GM21825 (cell line): ENCODE measurements around the gene MYT1.
A peak's percentile ranks its signal among the peaks of the same experiment; 100 is the strongest.
"Not testable (repeated sequence)": the region's sequence is repeated elsewhere in the genome, so short reads cannot be mapped to it uniquely, and the experiment has no call there.

Experiments
- ATAC-seq: cut with Tn5 transposase; IDR thresholded peaks from one replicate; pipeline ENCODE4 v1.9.1; 2021; ENCODE audit warnings: mild to moderate bottlenecking, moderate library complexity; ENCODE audit not compliant: unreplicated experiment

MYT1 gene

DNA sequence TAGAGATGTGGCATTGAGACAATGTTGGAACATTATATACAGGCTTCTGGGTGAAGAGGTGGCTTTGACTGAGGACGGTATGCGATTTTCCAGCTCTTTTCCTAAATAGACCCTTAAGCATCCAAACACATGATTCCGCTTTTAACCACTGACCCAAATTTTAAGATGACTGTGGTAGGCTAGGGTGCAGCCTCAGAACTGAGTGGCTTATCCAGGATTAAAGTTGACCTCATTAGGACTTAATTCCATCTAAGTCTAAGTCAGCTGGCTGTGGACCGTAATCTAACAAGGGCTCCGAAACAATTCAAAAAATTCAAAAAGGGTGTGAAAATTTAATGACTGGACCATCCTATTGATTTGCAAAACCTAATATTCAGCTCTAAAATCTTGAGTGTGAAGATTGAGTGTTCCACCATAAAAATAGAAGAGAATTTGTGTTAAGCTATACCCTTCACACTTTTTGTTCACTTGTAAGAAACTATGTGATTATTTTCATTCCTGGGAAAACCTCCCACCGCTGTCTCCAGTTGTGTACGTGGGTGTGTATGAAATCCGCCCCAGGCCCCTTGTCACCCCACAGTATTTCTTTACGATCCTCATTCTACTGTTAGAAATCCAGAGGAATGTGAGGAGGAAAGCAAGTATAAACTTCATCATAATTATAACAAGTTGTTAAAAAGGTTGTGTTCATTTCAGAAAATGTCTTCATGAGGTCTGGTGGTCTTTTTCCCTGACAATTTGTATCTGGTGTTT is 94.0 kb downstream of the MYT1 start:
- no peak for ATAC-seq

DNA sequence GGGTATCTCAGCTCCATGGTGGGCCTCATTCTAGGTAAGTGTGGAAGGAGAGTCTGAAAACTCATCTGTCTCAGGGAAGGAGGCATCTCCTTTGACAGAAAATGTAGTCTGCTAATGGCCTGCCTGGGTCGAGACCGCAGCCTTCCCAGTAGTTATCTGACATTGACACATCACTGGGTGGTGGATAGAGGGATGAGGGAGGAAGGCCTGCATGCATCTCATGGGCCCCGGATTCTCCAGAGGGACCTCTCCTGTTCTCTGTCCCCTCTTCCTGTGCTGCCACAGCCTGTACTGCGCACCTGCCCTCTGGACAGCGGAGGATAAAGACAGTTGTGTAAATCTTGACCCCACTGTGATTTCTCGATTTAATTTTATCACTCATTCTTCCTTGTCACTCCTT is 96.0 kb downstream of the MYT1 start:
- ATAC-seq = no peak

DNA sequence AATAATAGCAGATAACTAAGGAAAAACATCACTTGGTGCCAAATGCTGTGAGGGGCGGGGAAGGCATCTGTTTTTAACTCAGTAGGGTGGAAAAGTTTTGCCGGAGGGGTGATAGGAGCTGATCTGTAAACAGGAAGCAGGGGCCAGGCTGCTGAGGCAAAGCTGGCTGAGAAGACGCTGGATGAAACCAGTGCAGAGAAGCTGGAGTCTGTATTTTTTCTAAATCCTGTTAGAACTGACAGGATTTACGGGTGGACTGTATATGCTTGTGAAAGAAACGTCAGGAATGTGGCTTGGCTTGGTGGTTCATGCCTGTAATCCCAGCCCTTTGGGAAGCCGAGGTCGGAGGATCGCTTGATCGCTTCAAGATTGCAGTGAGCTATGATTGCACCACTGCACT is 96.9 kb downstream of the MYT1 start:
- ATAC-seq = no peak

DNA sequence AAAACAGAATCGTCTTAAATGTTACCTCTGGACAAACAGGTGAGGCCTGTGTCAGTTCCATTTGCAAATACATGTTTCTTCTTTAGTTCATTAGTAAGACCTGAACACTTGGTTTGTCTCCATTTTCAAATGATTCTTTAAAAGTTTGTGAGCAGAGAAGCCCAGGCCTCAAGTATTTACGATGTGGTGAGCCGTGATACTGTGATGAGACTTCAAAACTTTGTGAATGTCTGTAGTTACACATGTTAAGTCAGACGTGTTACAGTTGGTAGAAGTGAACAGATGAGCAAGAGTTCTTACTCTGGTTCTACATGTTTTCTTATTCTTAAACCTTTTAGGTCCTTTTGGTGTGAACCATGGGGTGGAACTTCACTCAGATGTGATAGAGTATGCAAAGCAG is 99.8 kb downstream of the MYT1 start:
- ATAC-seq = no peak

DNA sequence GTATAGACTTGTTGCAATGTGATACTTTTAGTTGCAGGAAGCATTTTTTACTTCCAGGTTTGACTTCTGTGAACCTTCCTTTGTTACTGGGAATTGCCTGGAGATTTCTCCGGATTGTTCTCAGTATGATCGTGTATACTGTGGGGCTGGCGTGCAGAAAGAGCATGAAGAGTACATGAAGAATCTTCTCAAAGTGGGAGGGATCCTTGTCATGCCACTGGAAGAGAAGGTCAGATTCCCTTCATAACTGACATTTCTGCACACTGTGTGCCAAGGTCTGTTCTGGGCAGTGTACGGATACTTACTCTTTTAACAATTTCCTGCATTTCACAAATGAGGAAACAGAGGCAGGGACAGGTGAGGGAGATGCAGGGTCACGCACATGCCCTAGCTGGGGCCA is 100.9 kb downstream of the MYT1 start:
- ATAC-seq = no peak

DNA sequence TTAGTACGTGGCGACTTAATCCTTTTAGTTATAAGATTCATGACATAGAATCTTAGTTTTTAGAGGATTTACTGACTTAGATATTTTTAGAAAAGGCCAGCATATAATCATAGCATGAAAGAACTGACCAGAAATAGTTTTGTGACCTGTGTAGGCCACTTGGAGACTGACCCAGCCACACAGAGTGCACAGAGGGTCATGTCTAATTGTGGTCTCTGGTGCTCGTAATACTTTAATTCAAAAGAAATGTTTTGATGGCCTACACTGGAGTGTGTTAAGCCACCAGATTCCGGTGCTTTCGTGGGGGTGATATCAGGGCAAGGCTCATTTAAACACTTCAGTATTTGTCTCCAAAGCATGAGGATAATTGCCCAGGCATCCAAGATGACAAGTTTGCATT is 102.7 kb downstream of the MYT1 start:
- ATAC-seq = no peak

DNA sequence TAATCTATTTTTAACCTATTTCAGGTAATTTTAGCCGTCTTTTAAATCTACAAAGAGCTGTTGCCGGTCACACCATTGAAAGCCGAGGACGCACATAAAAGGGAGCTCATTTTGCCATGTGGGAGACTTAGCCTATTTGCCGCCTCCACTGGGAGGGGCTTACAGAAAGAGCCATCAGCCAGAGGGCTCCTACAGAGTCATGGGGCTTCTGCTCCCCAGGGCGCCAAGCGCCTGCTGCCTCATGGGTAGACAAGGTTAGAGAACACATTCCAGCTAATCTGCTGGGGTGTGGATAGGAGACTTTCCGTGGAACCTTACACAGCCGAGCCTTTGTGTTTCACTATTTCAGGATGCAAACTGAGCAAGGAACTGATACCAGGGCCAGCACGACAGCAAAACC is 103.9 kb downstream of the MYT1 start:
- ATAC-seq = no peak

DNA sequence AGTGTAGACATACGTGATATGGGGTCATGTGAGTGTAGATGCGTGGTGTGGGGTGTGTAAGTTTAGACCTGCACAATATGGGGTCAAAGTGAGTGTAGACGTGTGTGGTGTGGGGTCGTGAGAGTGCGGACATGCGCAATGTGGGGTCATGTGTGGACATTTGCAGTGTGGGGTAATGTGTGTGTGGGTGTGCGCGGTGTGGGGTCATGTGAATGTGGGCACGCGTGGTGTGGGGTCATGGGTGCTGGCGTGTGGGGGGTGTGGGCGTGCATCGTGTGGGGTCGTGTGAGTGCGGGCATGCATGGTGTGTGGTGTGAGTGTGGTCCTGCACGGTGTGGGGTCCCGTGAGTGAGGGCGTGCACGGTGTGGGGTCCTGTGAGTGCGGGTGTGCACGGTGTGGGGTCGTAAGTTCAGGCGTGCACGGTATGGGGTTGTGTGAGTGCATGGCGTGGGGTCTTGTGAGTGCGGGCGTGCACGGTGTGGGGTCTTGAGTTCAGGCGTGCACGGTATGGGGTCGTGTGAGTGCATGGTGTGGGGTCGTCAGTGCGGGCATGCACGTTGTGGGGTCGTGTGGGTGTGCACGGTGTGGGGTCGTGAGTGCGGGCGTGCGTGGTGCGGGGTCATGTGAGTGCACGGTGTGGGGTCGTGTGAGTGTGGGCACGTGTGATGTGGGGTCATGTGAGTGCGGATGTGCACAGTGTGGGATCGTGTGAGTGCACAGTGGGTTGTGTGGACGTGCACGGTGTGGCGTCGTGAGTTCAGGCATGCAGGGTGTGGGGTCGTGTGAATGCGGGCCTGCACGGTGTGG is 105.6 kb downstream of the MYT1 start:
- no peak for ATAC-seq

DNA sequence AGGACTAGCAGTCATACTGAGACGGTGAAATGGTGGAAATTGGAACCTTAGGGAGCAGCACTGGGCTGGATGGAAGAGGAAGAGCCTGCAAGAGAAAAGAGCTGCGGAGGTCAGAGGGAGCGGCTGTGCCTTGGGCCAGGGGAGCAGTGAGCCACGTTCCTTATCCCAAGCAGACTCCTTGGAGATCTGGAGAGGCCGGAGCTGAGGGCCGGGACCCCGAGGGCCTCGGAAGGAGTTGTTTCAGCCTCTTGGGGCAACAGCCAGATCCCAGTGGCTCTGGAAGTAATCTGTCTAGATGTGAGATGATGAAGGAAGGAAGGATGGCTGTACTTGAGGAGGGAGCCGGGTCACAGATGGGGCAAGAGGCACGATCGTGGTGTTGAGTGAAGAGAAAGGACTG is 107.4 kb downstream of the MYT1 start:
- ATAC-seq = no peak

DNA sequence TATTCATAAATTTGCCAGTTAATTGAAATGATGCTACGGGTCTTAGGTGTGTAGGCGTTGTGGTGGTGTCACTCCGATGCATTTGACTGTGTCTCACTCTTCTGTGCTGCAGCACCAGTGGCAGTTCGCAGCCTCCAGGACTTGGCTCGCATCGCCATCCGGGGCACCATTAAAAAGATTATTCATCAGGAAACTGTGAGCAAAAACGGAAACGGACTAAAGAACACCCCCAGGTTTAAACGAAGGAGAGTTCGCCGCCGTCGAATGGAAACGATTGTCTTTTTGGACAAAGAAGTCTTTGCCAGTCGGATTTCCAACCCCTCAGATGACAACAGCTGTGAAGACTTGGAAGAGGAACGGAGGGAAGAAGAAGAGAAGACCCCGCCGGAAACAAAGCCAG is 108.9 kb downstream of the MYT1 start:
- no peak for ATAC-seq

DNA sequence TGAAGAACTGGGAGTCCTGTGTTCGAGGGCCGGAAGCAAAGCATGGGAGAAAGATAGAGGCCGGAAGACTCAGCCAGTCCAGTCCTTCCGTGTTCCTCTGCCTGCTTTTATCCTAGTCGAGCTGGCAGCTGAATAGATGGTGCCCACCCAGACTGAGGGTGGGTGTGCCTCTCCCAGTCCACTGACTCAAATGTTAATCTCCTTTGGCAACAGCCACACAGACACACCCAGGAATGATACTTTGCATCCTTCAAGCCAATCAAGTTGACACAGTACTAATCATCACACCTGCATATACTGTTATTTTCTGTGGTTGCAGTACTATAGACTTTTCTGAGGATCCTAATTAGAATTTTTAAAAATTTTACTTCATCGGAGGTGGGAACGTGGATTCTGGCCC is 112.6 kb downstream of the MYT1 start:
- no peak for ATAC-seq

DNA sequence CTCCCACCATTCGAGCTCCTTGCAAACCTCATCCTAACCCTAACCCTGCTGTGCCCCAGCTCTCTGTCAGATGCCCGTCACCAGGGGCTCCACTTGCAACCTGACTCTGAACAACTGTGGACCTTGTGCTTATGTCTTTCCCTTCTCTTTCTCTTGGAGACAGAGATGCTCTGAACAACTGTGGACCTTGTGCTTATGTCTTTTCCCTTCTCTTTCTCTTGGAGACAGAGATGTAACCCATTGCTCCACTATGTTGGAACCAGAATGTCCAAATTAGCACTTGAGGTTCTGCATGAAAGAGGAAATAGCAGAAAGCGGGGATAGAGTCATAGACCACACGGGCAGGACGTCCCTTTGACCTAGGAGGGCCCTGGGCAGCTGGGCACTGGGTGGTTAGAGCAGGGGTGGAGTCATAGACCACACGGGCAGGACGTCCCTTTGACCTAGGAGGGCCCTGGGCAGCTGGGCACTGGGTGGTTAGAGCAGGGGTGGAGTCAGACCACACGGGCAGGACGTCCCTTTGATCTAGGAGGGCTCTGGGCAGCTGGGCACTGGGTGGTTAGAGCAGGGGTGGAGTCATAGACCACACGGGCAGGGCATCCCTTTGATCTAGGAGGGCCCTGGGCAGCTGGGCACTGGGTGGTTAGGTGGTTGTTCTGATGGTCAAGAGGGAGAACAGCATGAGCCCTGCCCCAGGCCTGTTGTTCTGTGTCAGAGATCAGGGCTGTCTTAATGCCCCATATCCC is 113.5 kb downstream of the MYT1 start:
- ATAC-seq = no peak

DNA sequence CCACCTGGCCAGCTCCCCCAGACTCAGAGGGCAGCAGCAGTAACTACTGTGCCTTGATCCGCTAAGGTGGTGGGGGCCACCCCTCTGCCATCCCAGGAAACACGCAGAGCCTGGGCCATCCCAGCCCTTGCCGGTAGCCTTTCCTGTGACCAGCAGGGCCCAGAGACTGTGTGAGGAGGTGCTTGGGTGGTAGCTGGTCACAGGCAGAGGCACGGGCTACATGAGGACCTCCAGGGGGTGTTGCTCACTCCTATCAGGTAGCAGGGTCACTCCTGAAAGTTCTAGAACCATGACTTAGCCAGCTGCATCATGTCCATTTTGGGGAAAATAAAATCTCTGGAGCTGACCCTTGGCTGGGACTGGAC is 114.0 kb downstream of the MYT1 start:
- no peak for ATAC-seq

DNA sequence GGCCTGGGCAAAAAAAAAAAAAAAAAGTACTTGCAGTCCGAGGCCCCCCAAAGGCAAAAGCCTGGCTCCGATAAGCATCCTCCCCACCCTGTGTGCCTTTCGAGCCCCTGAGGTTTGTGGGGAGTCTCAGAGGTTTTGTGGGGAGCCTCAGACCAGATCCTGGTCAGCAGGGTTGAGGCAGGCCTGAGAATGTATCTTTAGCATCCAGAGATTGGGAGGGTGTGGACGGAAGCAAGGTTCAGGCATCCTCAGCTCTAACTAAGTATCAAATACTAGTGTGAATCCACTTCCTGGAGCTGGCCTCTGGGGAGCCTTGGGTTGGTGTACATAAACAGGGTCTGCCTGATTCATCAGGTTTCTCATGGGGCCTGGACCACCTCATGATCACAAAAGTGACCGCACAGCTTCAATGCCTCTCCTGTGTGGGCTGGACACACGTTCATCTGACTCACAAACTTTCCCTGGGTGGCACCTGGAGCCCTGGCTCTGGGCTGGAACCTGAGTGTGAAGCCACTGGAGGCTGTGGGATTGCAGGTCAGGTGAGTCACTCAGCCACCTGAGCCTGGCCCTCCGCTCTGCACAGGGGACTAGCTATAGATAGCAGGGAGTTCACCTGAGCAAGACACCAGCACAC is 115.7 kb downstream of the MYT1 start:
- no peak for ATAC-seq

DNA sequence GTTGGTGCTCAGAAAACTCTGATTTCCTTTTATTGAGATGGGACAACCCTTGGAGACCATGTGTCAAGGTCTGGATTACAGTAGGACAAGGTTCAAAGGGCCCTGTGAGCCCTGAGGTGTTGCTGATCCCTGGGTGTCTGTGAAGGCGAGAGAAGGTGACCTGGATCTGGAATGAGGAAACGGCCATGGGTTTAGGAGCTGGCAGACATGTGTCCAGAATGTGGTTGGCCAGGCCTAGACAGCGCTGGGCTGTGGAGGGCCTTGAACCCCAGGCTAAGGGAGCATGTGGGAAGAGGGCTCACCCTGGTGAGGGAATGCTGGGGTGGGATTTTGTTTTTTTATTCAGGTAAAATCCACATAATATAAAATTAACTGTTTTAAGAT is 116.2 kb downstream of the MYT1 start:
- no peak for ATAC-seq

DNA sequence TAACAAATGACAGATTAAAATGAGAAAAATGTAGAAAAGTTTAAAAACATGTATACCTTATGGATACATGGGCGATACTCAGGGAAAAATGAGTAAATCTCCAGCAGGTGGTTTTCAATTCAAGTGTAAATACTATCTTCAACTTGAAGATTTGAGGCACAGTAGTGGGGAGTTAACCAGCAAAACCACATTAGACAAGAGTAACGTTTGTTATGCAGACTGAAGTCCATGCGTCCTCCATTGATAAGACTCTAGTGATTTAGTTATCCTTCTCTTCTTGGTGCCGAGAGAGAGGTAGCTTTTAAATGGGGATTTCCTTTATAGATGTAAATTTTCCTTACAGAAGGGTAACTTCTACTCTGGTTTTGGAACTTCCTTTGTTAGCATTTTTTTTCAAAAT is 119.4 kb downstream of the MYT1 start:
- no peak for ATAC-seq

DNA sequence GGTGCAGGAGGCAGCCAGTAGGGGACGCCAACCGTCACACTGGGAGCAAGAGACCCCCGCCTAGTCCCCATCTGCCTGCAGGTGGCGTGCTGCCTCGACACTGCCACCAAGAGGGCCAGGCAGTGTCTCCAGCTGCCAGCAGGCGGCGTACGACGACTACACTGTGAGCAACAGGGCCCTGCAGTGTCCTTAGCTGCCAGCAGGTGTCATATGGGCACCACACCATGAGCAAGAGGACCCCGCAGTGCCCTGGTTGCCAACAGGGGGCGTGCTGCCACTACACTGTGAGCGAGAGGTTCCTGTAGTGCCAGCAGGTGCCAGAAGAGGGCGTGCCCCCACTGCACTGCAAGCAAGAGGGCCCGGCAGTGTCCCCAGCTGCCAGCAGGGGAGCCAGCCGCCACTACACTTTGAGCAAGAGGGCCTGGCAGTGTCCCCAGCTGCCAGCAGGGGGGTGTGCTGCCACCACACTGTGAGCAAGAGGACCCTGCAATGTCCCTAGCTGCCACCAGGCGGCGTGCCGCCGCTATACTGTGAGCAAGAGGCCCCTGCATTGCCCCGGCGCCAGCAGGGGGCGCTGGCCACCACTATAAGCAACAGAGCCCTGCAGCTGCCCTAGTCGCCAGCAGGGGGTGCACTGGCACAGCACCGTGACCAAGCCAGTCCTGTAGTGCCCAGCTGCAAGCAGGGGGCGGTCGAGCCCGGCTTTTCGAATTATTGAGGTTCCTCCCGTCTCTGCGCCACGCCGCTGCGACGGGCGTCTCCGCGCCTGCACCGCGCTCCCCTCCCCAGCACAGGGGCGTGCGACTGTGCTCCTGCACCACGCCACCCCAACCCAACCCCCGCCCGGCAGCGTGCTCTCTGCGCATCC is 121.6 kb downstream of the MYT1 start:
- peak; percentile 91 for ATAC-seq

DNA sequence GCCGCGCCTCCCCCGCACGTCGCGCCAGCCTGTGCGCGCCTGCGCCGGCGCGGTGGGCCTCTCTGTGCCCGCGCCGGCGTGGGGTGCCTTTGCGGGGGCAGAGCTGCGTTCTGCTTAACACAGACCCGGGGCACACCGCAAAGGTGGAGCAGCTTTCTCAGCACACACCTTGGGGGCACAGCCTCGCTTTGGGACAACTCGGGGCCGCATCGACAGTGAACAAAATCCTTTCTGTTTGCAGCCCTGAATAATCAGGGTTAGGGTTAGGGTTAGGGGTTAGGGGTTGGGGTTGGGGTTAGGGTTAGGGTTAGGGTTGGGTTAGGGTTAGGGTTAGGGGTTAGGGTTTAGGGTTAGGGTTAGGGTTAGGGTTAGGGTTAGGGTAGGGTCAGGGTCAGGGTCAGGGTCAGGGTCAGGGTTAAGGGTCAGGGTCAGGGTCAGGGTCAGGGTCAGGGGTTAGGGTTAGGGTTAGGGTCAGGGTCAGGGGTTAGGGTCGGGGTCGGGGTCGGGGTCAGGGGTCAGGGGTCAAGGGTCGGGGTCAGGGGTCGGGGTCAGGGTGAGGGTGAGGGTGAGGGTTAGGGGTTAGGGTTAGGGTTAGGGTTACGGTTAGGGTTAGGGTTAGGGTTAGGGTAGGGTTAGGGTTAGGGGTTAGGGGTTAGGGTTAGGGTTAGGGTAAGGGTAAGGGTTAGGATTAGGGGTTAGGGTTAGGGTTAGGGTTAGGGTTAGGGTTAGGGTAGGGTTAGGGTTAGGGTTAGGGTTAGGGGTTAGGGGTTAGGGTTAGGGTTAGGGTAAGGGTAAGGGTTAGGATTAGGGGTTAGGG is 122.4 kb downstream of the MYT1 start:
- not testable (repeated sequence) for ATAC-seq

DNA sequence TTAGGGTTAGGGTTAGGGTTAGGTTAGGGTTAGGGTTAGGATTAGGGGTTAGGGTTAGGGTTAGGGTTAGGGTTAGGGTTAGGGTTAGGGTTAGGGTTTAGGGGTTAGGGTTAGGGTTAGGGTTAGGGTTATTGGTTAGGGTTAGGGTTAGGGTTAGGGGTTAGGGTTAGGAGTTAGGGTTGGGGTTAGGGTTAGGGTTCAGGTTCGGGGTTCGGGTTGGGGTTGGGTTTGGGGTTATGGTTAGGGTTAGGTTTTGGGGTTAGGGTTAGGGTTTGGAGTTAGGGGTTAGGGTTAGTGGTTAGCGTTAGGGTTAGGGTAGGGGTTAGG is 123.0 kb downstream of the MYT1 start:
- not testable (repeated sequence) for ATAC-seq
